Activated CD4-positive, alpha-beta T cell treated with anti-CD3 and anti-CD28 coated beads, Interleukin-2, amount 50 U/mL, for 24 hours (primary cell): ENCODE data around the gene SEMA3C.

Source experiments
- DNase-seq, 2 donors: peaks; one replicate each; pipeline ENCODE4 v3.0.0-alpha.2; 2020; ENCODE audit warnings: low read depth in 1 of 2, low spot score in 1 of 2

The SEMA3C gene

GRCh38 chr7:80858141-80858903 lies 60.5 kb downstream of the SEMA3C start:
- DNase-seq: no peak

GRCh38 chr7:80856769-80857168 lies 62.1 kb downstream of the SEMA3C start:
- no peak for DNase-seq

GRCh38 chr7:80851896-80852476 lies 66.9 kb downstream of the SEMA3C start:
- DNase-seq: no peak

DNA sequence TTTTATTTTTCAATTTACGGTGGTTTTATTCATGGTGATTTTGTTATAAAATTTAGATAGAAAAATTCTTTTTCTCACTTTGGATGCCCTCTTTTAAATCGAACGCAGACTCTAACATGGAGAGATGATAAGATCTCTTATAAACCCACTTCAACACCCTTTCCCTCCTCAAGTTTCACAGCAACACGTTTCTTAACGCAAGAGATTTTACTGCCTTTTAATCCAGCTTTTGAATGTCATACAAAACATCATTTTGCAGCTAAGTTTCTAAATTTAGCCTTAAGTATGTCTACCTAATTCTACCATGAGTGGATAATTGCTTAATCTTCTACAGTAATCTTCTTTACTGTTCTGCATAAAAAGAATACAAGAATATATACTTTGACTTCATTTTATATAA lies 70.0 kb downstream of the SEMA3C start:
- DNase-seq: no peak

DNA sequence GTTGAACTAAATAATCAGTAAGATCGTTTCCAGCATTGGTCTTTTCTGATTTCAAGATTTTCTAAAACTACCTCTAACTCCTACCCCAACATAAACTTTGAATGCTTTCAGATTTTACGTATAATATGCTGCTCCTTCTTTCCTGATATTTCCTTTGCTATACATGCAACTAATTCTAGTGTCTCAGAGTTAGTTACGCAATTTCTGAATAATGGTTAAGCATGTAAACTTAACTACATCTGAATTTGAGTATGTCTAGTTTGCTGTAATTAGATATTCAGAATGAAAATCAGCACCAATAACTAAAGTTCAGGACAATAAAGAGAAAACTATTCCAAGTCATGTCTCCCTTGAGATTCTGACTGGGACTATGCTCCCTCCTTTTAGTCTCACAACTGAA lies 71.0 kb downstream of the SEMA3C start:
- DNase-seq: no peak

- no peak for DNase-seq
Measured at GRCh38 chr7:80847027-80847426, 71.8 kb downstream of the SEMA3C start.

- DNase-seq: no peak
Measured at GRCh38 chr7:80844916-80845315, 73.9 kb downstream of the SEMA3C start.

DNA sequence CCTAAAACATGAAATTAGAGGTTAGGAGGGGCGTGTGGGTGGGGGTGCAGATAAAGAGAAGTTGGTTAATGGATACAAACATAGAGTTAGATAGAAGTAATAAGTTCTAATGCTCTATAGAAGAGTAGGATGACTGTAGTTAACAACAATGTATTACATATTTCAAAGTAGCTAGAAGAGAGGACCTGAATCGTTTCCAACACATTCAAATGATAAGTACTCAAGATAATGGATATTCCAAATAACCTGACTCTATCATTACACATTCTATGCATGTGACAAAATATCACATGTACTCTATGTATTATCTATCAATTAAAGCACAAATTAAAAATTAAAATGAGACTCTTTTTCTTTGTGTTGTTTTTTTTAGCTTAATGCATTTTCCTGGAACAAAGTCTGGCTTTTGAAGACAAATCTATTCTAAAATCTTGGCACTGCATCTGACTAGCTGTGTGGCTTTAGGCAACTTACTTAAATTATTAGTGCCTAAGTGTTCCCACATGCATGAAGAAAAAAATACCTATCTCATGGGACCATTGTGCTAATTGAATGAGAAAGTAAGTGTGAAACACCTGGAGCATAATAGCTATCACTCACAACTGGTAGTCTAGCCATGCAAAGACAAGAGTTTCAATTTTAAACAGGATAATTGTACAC lies 75.7 kb downstream of the SEMA3C start:
- DNase-seq: no peak

DNA sequence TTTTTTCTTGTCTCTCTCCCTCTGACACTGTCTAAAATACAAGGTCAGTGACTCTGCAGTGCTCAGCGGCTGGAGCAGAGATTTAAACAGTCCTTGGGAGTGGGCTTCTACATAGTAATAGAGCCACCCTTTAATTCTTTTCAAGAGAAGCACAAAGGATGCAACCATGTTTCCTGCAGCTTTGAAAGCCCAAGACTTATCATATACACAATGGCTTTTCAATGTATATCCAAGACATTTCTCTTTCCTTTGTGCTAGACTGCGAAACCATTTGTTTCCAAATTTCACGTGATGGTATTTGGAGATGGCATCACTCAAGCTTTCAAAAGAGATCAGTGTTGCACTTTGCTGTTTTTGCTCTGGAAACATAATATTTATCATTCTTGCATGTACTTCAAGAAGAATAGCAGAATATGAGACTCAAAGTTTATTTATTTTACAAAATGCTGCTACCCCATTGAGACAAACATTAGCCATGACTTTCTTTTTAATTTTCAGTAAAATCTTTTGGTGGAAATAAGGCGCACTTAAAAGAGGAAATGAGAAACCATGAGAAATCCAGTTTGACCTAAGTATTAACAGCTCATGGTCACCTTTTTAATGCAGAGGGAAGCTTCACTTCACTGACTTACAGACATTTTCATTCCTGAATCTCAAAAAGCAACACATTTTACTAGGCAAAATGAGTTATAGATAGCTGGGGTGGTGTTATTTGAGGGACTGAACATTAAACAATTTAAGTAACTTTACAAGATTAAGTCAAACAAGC lies 76.6 kb downstream of the SEMA3C start:
- DNase-seq: no peak

GRCh38 chr7:80841423-80841955 lies 77.4 kb downstream of the SEMA3C start:
- no peak for DNase-seq

- no peak for DNase-seq
Measured at GRCh38 chr7:80840681-80841080, 78.2 kb downstream of the SEMA3C start.

GRCh38 chr7:80839855-80840254 lies 79.0 kb downstream of the SEMA3C start:
- DNase-seq: no peak

GRCh38 chr7:80838643-80839042 lies 80.2 kb downstream of the SEMA3C start:
- no peak for DNase-seq

DNA sequence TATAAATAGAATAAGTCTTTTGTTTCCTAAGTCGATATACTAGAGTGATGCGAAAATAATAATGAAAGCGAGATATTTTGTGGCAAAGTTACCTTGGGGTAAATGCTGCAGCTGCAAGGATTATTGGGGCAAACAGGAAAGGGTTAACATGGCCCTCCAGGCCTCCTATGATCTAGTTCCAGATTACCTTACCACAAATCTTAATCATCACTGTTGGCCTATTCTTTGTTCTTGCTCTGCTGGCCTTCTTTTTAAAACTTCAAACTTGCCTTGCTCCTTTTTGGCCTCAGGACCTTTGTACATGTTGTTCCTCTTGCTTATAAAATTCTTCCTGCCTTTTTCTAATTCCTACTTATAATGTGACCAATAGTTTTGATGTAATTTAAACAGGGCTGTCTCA lies 81.5 kb downstream of the SEMA3C start:
- no peak for DNase-seq

- no peak for DNase-seq
Measured at GRCh38 chr7:80835251-80835650, 83.6 kb downstream of the SEMA3C start.

GRCh38 chr7:80833289-80834268 lies 85.3 kb downstream of the SEMA3C start:
- no peak for DNase-seq

GRCh38 chr7:80832006-80832405 lies 86.8 kb downstream of the SEMA3C start:
- no peak for DNase-seq

- DNase-seq: no peak
Measured at GRCh38 chr7:80830584-80831285, 88.1 kb downstream of the SEMA3C start.

- no peak for DNase-seq
Measured at GRCh38 chr7:80830010-80830409, 88.8 kb downstream of the SEMA3C start.

DNA sequence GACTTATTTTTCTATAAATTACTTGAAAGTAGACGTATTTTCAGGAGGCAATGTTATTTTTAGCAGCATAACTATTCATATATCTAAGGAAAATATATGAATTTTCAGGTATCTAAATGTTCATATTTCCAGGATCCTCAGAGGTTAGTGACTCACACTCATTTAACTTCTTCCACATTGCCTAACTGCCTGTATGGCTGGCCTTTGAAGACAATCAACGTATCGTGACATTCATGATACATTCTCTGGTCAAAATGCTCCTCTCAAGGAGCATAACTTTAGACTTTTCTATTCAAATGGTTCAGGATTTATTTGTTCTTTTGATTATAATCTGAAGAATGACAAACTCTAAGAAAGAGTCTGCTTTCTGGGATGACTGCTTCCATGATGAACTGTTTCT lies 89.3 kb downstream of the SEMA3C start:
- no peak for DNase-seq
